ENCODE results near the gene ANKRD7. TPM values are rescaled to one million over a fixed set of nuclear protein-coding genes. Genes with fewer than 3 reads are reported as not detected.

ANKRD7 gene, protein sequence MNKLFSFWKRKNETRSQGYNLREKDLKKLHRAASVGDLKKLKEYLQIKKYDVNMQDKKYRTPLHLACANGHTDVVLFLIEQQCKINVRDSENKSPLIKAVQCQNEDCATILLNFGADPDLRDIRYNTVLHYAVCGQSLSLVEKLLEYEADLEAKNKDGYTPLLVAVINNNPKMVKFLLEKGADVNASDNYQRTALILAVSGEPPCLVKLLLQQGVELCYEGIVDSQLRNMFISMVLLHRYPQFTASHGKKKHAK
- not detected for polyA plus RNA-seq (2013, experiment 1 of 4)
- not detected for polyA plus RNA-seq (2013, experiment 2 of 4)
- polyA plus RNA-seq (2013, experiment 3 of 4), result not detected
- not detected for polyA plus RNA-seq (2013, experiment 4 of 4)

DNA sequence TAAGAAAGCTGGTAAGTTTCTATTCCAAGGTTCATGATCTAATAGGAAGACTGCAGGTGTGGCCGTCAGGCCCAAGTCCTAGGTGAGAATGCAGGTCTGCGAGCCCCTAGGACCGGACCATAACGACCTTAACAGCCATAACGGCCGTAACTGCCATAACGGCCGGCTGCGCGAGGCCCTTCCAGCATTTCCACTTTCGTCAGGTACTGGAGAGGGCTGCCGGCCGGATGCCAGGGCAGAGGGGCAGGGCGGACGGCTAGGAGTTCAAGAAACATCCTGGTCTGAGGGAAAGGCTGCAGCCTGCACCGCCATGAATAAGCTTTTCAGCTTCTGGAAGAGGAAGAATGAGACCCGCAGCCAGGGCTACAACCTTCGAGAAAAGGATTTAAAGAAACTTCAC is at the start of gene ANKRD7:
ANKRD7 (plus strand) TSS at position 184 of the 400 bp plus-strand sequence; CDS start at position 311, 127 bp downstream.
- H3K9me3 ChIP-seq (ENCODE audit: control insufficient read depth, low read length), result no peaks in the 10 kb centered on the region

DNA sequence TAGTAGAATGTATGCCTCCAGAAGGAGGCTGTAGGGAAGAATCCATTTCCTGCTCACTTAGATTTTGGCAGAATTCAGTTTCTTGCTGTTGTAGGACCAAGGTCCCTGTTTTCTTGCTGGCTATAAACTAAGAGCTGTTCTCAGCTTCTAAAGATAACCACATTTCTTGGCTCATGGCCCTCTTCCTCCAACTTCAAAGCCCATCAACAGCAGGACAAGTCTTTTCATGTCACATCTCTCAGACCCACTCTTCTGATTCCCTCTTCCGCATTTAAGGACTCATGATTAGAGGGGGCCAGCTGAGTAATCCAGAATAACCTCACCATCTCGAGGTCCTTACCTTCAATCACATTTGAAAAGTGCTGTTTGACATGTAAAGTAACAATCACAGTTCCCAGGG is 48.8 kb upstream of the ANKRD7 start:
- no peaks in the 10 kb centered on the region for H3K36me3 ChIP-seq (ENCODE audit: control insufficient read depth, insufficient read depth, low read length)
- 91 to 94% methylated on average over 2 of the region's 2 CpGs for WGBS, 2 experiments
- H3K4me3 ChIP-seq (ENCODE audit: insufficient read depth, low read depth, low read length), result no peak overlapping the region
- H3K4me1 ChIP-seq (ENCODE audit: control insufficient read depth, insufficient read depth, low read length), result no peaks in the 10 kb centered on the region
- no peaks in the 10 kb centered on the region for H3K27me3 ChIP-seq (ENCODE audit: control insufficient read depth, insufficient read depth, low read length, poor library complexity, severe bottlenecking)
- no peak overlapping the region for H3K27ac ChIP-seq (ENCODE audit: insufficient read depth, low read depth, low read length, poor library complexity, severe bottlenecking)
- H3K9me3 ChIP-seq (ENCODE audit: control insufficient read depth, low read length), result no peaks in the 10 kb centered on the region

More for the DNA sequence above, at the start of gene ANKRD7:
- H3K4me1 ChIP-seq (ENCODE audit: control insufficient read depth, insufficient read depth, low read length), result no peaks in the 10 kb centered on the region
- no peaks in the 10 kb centered on the region for H3K36me3 ChIP-seq (ENCODE audit: control insufficient read depth, insufficient read depth, low read length)
- H3K27ac ChIP-seq (ENCODE audit: insufficient read depth, low read depth, low read length, poor library complexity, severe bottlenecking), result no peak within 1 kb of the TSS
- no peaks in the 10 kb centered on the region for H3K27me3 ChIP-seq (ENCODE audit: control insufficient read depth, insufficient read depth, low read length, poor library complexity, severe bottlenecking)
- 95% methylated on average over 18 of the region's 18 CpGs for WGBS, 2 experiments
- no peak within 1 kb of the TSS for H3K4me3 ChIP-seq (ENCODE audit: insufficient read depth, low read depth, low read length)

DNA sequence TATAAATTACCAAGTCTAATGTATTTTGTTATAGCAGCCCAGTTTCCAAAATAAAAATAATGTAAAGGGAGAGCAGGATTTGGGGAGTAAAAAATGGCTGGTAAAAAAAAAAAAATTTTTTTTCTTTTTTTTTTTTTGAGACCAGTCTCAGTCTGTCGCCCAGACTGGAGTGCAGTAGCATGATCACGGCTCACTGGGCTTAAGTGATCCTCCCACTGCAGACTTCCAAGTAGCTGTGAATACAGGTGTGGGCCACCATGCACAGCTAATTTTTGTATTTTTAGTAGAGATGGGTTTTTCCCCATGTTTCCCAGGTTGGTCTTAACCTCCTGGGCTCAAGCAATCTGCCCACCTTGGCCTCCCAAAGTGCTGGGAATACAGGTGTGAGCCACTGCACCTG is 45.3 kb upstream of the ANKRD7 start:
- Histone ChIP-seq H3K9me3 (ENCODE audit: control insufficient read depth, low read length) (no peaks in the 10 kb centered on the region), H3K27ac (ENCODE audit: insufficient read depth, low read depth, low read length, poor library complexity, severe bottlenecking) (no peak overlapping the region), H3K36me3 (ENCODE audit: control insufficient read depth, insufficient read depth, low read length) (no peaks in the 10 kb centered on the region), H3K4me3 (ENCODE audit: insufficient read depth, low read depth, low read length) (no peak overlapping the region), H3K4me1 (ENCODE audit: control insufficient read depth, insufficient read depth, low read length) (no peaks in the 10 kb centered on the region), H3K27me3 (ENCODE audit: control insufficient read depth, insufficient read depth, low read length, poor library complexity, severe bottlenecking) (no peaks in the 10 kb centered on the region)
- 92 to 98% methylated on average over 2 of the region's 2 CpGs for WGBS, 2 experiments

DNA sequence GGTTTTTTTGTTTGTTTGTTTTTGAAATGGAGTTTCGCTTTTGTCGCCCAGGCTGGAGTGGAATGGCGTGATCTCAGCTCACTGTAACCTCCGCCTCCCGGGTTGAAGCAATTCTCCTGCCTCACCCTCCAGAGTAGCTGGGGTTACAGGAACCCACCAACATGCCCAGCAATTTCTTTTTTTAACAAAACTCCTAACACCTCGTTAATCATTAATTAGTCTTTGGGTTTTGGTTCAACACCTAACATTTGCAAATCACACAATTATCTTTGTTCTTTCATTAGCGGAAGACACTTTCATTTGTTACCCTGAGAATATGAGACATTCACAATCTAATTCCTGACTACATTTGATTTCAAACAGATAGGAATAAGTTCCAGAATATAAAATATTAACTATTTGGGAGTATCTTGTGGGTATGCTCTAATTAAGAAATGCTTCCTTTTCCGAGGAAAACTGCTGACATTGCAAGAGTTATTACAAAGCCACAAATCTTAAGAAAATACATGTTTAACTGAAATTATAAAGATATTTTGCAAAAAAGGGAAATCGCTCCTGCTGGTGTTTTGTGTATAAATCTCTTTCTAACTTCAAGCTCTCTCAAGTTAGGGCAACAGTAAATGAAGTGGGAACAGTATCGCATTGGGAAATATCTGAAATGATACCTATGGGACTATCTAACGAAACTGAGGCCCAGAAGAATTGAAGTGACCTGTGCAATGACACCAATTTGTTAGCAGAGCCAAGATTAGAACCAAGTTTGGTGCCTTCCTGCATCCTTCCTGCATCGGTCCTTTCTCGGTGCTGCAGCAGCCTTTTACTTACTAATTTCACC is 41.7 kb upstream of the ANKRD7 start:
- Histone ChIP-seq H3K27ac (ENCODE audit: insufficient read depth, low read depth, low read length, poor library complexity, severe bottlenecking) (no peak overlapping the region), H3K9me3 (ENCODE audit: control insufficient read depth, low read length) (no peaks in the 10 kb centered on the region), H3K4me3 (ENCODE audit: insufficient read depth, low read depth, low read length) (peak overlapping the region; percentile 85), H3K4me1 (ENCODE audit: control insufficient read depth, insufficient read depth, low read length) (no peaks in the 10 kb centered on the region), H3K36me3 (ENCODE audit: control insufficient read depth, insufficient read depth, low read length) (peaks cover 3% of the 10 kb centered on the region), H3K27me3 (ENCODE audit: control insufficient read depth, insufficient read depth, low read length, poor library complexity, severe bottlenecking) (no peaks in the 10 kb centered on the region)
- WGBS, 2 experiments, result 81 to 86% methylated on average over 12 of the region's 13 CpGs

DNA sequence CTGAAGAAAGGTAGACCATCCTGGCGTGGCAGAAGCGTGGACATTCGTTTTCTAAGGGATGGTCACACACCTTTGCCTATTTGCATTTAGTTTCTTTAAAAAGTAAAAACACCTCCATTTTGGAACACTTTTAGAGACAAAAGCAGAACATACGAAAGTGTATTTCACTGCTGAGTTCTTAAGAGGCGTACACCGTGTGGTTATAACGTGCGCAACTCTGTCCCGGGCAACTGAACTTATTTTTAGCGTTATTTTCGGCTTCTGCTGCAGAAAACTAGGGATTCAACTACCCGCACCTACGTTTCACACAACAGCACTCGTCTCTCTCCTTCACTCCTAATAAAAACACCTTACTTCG is 41.1 kb upstream of the ANKRD7 start:
- 9 to 15% methylated on average over 15 of the region's 15 CpGs for WGBS, 2 experiments
- H3K4me3 ChIP-seq (ENCODE audit: insufficient read depth, low read depth, low read length), result peak overlapping the region; percentile 85
- H3K27ac ChIP-seq (ENCODE audit: insufficient read depth, low read depth, low read length, poor library complexity, severe bottlenecking), result peak overlapping the region; percentile 67
- no peaks in the 10 kb centered on the region for H3K4me1 ChIP-seq (ENCODE audit: control insufficient read depth, insufficient read depth, low read length)
- no peaks in the 10 kb centered on the region for H3K9me3 ChIP-seq (ENCODE audit: control insufficient read depth, low read length)
- H3K36me3 ChIP-seq (ENCODE audit: control insufficient read depth, insufficient read depth, low read length), result peaks cover 9% of the 10 kb centered on the region
- no peaks in the 10 kb centered on the region for H3K27me3 ChIP-seq (ENCODE audit: control insufficient read depth, insufficient read depth, low read length, poor library complexity, severe bottlenecking)

DNA sequence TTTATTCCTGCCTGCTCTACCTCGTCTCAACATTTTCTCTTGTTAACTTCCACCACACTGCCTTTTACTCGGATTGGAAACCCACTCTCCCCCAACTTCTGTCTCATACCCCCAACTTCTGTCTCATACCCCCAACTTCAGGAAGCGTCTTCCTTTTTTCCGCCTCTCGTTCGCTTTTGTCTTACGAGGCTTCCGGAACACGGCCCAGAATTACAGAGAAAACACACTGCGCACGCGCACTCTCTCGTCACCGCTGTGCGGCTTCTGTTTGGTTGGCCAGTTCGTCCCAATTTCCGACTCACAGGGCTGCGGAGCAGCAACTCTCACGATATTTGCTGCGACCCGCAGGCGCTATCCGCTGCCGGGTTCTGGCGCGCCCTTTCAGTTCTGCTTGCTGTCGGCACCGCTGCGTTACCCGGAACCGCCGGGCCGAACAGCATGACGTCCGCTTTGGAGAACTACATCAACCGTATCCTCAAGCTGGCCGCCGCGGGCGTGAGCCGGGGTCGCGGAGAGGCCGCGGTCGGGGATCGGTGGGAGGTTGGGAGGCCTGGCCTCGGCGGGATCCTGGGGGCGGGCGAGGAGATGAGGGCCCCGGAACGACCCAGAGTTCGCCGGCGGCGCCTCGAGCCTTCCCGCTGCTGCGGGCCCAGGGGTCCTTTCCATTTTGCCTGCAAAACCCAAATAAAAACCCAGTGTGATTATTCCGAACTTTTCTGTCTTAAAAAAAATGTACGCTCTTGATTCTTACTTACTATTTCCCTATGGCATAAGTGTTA is 40.5 kb upstream of the ANKRD7 start, which contains the start of gene LSM8:
LSM8 (plus strand) TSS at position 379 of the 779 bp plus-strand sequence; CDS start at position 439, 60 bp downstream.
- WGBS, 2 experiments, result 1% methylated on average over 62 of the region's 62 CpGs
- H3K4me3 ChIP-seq (ENCODE audit: insufficient read depth, low read depth, low read length), result peak within 1 kb of the TSS; percentile 85
- H3K36me3 ChIP-seq (ENCODE audit: control insufficient read depth, insufficient read depth, low read length), result peaks cover 11% of the 10 kb centered on the region
- H3K27me3 ChIP-seq (ENCODE audit: control insufficient read depth, insufficient read depth, low read length, poor library complexity, severe bottlenecking), result no peaks in the 10 kb centered on the region
- H3K27ac ChIP-seq (ENCODE audit: insufficient read depth, low read depth, low read length, poor library complexity, severe bottlenecking), result peak within 1 kb of the TSS; percentile 67
- H3K4me1 ChIP-seq (ENCODE audit: control insufficient read depth, insufficient read depth, low read length), result no peaks in the 10 kb centered on the region
- H3K9me3 ChIP-seq (ENCODE audit: control insufficient read depth, low read length), result no peaks in the 10 kb centered on the region

DNA sequence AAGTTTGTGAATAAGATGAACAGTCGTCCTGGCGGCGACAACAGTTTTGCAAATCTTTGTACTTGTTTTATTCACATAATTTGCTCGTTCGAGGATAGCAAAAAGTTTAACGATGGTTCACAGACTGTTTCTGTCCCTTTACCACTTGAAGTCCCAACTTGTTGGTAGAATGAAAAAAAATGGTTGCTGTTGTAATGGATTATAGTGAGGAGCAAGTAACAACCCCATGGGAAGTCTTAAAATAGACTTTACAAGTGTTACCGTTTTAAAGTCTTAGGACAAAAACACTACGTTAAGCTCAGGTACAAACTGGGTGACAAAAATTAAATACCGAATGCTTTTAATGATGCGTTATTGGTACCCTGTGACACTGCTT is 40.0 kb upstream of the ANKRD7 start:
- Histone ChIP-seq H3K36me3 (ENCODE audit: control insufficient read depth, insufficient read depth, low read length) (peaks cover 11% of the 10 kb centered on the region), H3K4me3 (ENCODE audit: insufficient read depth, low read depth, low read length) (peak overlapping the region; percentile 85), H3K4me1 (ENCODE audit: control insufficient read depth, insufficient read depth, low read length) (no peaks in the 10 kb centered on the region), H3K9me3 (ENCODE audit: control insufficient read depth, low read length) (no peaks in the 10 kb centered on the region), H3K27ac (ENCODE audit: insufficient read depth, low read depth, low read length, poor library complexity, severe bottlenecking) (peak overlapping the region; percentile 37), H3K27me3 (ENCODE audit: control insufficient read depth, insufficient read depth, low read length, poor library complexity, severe bottlenecking) (no peaks in the 10 kb centered on the region)
- WGBS, 2 experiments, result 12 to 15% methylated on average over 10 of the region's 10 CpGs

DNA sequence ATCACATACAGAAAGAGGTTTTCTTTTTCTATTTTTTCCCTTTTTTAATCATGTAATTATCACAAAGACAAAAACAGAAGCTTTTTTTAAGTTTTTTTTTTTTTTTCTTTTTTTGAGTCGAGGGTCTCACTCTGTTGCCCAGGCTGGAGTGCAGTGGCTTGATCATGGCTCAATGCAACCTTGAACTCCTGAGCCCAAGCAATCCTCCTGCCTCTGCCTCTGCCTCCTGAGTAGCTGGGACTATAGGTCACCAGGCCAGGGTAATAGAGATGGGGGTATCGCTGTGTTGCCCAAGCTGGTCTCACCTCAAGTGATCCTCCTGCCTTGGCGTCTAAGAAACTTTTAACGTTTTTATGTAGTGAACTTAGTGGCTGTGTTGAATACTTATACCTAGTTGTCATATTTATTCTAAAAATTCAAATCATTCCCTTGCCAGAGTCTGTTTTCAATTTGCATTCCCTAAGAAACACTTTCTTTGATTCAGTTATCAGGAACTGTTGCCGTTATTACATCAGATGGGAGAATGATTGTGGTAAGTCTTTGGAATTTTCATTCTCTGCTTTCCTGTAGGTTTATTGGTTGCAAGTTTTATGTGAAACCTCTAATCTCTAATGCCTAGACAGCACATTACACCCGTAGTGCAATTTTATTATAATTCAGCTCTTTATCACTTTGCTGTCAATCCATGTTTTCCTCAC is 39.2 kb upstream of the ANKRD7 start:
- no peaks in the 10 kb centered on the region for H3K4me1 ChIP-seq (ENCODE audit: control insufficient read depth, insufficient read depth, low read length)
- H3K9me3 ChIP-seq (ENCODE audit: control insufficient read depth, low read length), result no peaks in the 10 kb centered on the region
- peak overlapping the region; percentile 85 for H3K4me3 ChIP-seq (ENCODE audit: insufficient read depth, low read depth, low read length)
- 92 to 95% methylated on average over 5 to 6 of the region's 6 CpGs for WGBS, 2 experiments
- H3K36me3 ChIP-seq (ENCODE audit: control insufficient read depth, insufficient read depth, low read length), result peaks cover 11% of the 10 kb centered on the region
- no peak overlapping the region for H3K27ac ChIP-seq (ENCODE audit: insufficient read depth, low read depth, low read length, poor library complexity, severe bottlenecking)
- no peaks in the 10 kb centered on the region for H3K27me3 ChIP-seq (ENCODE audit: control insufficient read depth, insufficient read depth, low read length, poor library complexity, severe bottlenecking)

DNA sequence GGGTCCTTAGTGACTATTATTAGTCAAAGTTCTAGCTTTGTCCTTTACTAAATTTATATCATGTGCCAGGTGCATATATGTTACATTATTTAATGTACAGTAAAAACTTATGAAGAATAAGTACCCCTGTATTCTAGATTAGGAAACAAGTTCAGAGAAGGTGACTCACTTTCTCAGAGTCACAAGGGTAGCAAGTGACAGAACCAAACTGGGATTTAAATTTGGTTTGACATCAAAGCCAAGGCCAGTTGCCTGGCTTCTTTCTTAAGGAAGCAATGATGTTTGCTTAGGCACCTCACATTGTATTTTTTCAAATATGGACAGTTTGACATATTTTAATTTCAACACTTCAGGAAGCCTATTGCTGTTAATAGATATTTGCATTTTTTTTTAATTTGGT is 38.0 kb upstream of the ANKRD7 start:
- no peak overlapping the region for H3K27ac ChIP-seq (ENCODE audit: insufficient read depth, low read depth, low read length, poor library complexity, severe bottlenecking)
- H3K36me3 ChIP-seq (ENCODE audit: control insufficient read depth, insufficient read depth, low read length), result peaks cover 11% of the 10 kb centered on the region
- H3K4me1 ChIP-seq (ENCODE audit: control insufficient read depth, insufficient read depth, low read length), result no peaks in the 10 kb centered on the region
- H3K9me3 ChIP-seq (ENCODE audit: control insufficient read depth, low read length), result no peaks in the 10 kb centered on the region
- H3K27me3 ChIP-seq (ENCODE audit: control insufficient read depth, insufficient read depth, low read length, poor library complexity, severe bottlenecking), result no peaks in the 10 kb centered on the region
- no peak overlapping the region for H3K4me3 ChIP-seq (ENCODE audit: insufficient read depth, low read depth, low read length)
